AG09319 (cell line): Measurements from ENCODE around the gene MDM4.
"Not testable (repeated sequence)": the region's sequence is repeated elsewhere in the genome, so short reads cannot be mapped to it uniquely, and the experiment has no call there.

Experiments used
- DNase-seq: peaks from one replicate; pipeline ENCODE4 v3.0.0-alpha.2; 2010; ENCODE audit warnings: low read depth; ENCODE audit errors: extremely low read depth
- CTCF ChIP-seq: IDR thresholded peaks from 2 replicates; pipeline ENCODE4 v1.5.1; 2011; ENCODE audit warnings: low read depth, mild to moderate bottlenecking, inconsistent platforms, low read length, moderate library complexity

MDM4 gene

GRCh38 chr1:204478921-204479320 is 37.3 kb upstream of the MDM4 start:
- no peak for DNase-seq

DNA sequence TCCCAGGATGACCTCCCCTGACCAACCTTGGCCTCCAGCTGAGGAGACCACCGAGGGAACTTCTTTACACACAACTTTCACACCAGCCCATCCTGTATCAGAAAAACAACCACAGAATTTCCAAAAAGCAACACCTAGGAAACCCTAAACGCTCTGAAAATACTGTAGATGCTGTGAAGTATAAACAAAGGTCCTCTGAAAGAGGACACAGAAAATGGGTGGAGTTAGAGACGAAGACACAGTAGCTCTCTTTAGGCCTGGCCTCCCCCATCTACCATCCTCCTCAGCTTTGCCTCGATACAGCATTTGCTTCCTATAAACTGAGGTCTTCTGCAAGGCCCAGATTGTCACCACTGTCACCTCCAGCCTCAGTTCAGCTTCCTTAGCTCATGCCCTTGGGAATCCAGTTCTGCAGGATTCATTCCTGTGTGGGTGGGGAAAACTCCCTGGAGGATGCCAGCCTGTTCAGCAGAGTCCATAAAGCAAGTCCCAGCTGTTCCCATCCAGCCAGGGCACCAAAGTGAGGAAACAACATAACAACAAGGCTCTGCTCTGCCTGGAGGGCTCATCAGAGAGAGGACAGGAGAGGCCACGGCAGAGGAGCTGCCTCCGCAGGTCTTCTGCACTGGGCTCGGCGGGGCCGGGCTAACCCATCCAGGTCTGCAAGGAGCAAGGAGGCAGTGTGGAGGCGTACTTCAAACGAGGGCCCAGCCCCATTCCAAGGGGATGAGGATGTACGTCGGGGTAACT is 36.6 kb upstream of the MDM4 start:
- TF ChIP-seq CTCF, result no peak
- no peak for DNase-seq

More at GRCh38 chr1:204478921-204479320, 37.3 kb upstream of the MDM4 start:
- TF ChIP-seq CTCF, result no peak

DNA sequence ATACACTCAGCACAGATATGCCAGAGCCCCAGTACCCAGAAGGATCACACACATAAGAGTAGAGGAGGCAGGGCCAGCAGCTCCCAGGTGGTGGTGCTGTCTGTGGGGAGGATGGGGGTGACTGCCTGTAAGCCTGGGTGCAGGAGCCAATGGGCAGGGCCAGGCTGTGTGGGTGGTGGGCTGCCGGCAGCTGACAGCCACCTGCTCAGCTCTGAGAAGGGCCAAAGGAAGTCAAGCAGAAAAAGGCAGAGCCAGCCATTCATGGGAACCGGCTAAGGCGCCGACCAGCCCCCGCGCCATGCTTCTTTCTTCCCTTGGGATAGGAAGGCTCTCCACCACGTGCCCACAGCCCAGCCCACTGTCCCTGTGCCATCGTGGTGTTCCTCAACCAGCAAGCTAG is 35.7 kb upstream of the MDM4 start:
- DNase-seq, result no peak
- no peak for TF ChIP-seq CTCF

- no peak for TF ChIP-seq CTCF
- no peak for DNase-seq
Measured at GRCh38 chr1:204483791-204484190, 32.4 kb upstream of the MDM4 start.

DNA sequence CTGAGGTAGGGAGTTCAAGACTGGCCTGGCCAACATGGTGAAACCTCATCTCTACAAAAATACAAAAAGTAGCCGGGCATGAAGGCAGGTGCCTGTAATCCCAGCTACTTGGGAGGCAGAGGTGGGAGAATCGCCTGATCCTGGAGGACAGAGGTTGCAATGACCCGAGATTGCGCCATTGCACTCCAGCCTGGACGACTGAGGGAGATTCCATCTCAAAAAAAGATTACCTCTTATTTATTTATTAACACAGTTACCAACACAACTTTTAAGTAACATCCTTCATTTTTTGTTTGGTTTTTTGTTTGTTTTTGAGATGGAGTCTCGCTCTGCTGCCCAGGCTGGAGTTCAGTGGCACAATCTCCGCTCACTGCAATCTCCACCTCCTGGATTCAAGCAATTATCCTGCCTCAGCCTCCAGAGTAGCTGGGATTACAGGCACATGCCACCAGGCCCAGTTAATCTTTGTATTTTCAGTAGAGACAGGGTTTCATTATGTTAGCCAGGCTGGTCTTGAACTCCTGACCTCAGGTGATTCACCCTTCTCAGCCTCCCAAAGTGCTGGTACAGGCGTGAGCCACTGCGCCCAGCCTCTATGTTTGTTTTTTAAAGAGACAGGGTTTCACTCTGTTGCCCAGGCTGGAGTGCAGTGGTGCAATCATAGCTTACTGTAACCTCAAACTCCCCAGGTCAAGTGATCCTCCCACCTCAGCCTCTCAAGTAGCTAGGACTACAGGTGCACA is 29.5 kb upstream of the MDM4 start:
- DNase-seq, result not testable (repeated sequence)

GRCh38 chr1:204487256-204487615 is 29.0 kb upstream of the MDM4 start:
- no peak for TF ChIP-seq CTCF
- DNase-seq, result no peak

DNA sequence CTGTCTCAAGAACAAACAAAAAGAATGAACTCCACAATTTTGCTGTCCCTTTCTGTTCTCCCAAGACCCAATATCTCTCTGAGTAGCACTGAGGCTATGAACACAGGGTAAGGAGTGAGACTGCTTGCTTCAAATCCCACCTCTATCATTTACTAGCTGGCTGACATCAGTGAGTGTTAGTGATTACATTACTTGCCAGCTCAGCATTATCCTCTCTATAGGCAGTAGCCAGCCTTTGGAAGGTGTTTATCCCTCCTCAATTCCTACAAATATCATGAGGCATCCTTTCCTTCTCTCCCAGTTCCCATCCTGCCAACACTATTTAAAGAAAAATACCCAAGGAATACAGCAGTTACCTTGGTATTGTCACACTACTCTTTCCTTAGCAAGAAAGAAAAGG is 24.6 kb upstream of the MDM4 start:
- no peak for TF ChIP-seq CTCF
- DNase-seq, result no peak
